GM12878 (cell line): ENCODE measurements around the gene CAMKK2.

Experiments used
- CTCF ChIP-seq, 3 experiments: IDR thresholded peaks in 2 of 3; conservative IDR thresholded peaks in 1 of 3; 2 replicates each; pipeline ENCODE4 v1.5.1; 2011; ENCODE audit warnings: low read depth in 3 of 3, low read length in 3 of 3, mild to moderate bottlenecking in 3 of 3, control low read depth in 2 of 3, moderate library complexity in 2 of 3, inconsistent platforms in 1 of 3, mixed read lengths in 1 of 3; ENCODE audit not compliant: control insufficient read depth in 2 of 3, insufficient read depth in 1 of 3; ENCODE audit errors: extremely low read depth in 1 of 3
- EZH2 ChIP-seq: IDR thresholded peaks from 2 replicates; pipeline ENCODE4 v1.6.1; 2012; ENCODE audit warnings: low read depth, mild to moderate bottlenecking, control low read depth, inconsistent platforms, low read length, borderline replicate concordance; ENCODE audit not compliant: control insufficient read depth
- MTA3 ChIP-seq: IDR thresholded peaks from 2 replicates; pipeline ENCODE4 v1.6.1; 2012; ENCODE audit warnings: low read length, inconsistent platforms, borderline replicate concordance
- NRF1 ChIP-seq: conservative IDR thresholded peaks from 2 replicates; pipeline ENCODE4 v1.6.1; 2011; ENCODE audit warnings: mild to moderate bottlenecking, low read depth, low read length, improper control_type of control experiment
- POLR2A ChIP-seq: IDR thresholded peaks from 2 replicates; pipeline ENCODE4 v1.6.1; 2011; ENCODE audit warnings: low read depth, mild to moderate bottlenecking, low read length
- PRDM15 ChIP-seq: fragments of 450-650 bp; formaldehyde crosslinking; IDR thresholded peaks from 2 replicates; pipeline ENCODE4 v1.4.0; 2020; ENCODE audit warnings: mild to moderate bottlenecking, moderate library complexity
- SRF ChIP-seq, 2 experiments: IDR thresholded peaks; 2 replicates each; pipeline ENCODE4 v1.6.1; 2011; ENCODE audit warnings: low read depth in 2 of 2, low read length in 2 of 2, mild to moderate bottlenecking in 1 of 2, moderate library complexity in 1 of 2
- USF1 ChIP-seq: IDR thresholded peaks from 2 replicates; pipeline ENCODE4 v1.6.1; 2011; ENCODE audit warnings: borderline replicate concordance, low read depth, mild to moderate bottlenecking, moderate library complexity, mixed read lengths, low read length; ENCODE audit not compliant: insufficient read depth; ENCODE audit errors: extremely low read length

GRCh38 chr12:121227294-121227693 lies 69.2 kb downstream of the CAMKK2 start:
- TF ChIP-seq CTCF (IDR thresholded peaks at IDR 0.05 in 2 of 3, conservative IDR thresholded peaks at IDR 0.05 in 1 of 3; ENCODE audit: control insufficient read depth in 2 of 3, extremely low read depth in 1 of 3, insufficient read depth in 1 of 3, low read depth in 3 of 3, low read length in 3 of 3) (0 out of 6 replicates have a peak, but pooled peaks of 1 of the 3 experiments have one; percentile 6), MTA3 (no peak), POLR2A (0 out of 2 replicates have a peak, but pooled peaks have one; percentile 22), NRF1 (no peak), PRDM15 (CRISPR knock-in tag) (no peak), EZH2 (no peak), SRF (IDR thresholded peaks at IDR 0.05; ENCODE audit: low read depth in 2 of 2, low read length in 2 of 2) (no peak), USF1 (no peak)
